H1 (cell line): Measurements from ENCODE around the gene NR3C2. TPM values are rescaled to one million over a fixed set of nuclear protein-coding genes. Genes with fewer than 3 reads are reported as not detected.

Source experiments
- BCL11A ChIP-seq, 2 experiments: IDR thresholded peaks; one replicate each; pipeline ENCODE4 v1.6.1; 2011; ENCODE audit warnings: low read depth in 2 of 2, low read length in 2 of 2, mild to moderate bottlenecking in 2 of 2
- CHD7 ChIP-seq: fragments of 300-600 bp; sonication (generic); IDR thresholded peaks from 2 replicates; pipeline ENCODE4 v1.7.1; 2012; ENCODE audit warnings: low read length, moderate library complexity, mild to moderate bottlenecking, inconsistent platforms; ENCODE audit not compliant: insufficient replicate concordance
- EGR1 ChIP-seq: IDR thresholded peaks from 2 replicates; pipeline ENCODE4 v1.6.1; 2011; ENCODE audit warnings: low read depth, low read length, borderline replicate concordance
- MAX ChIP-seq: IDR thresholded peaks from 2 replicates; pipeline ENCODE4 v1.6.1; 2012; ENCODE audit warnings: inconsistent platforms
- NANOG ChIP-seq: IDR thresholded peaks from 2 replicates; pipeline ENCODE4 v1.6.1; 2011; ENCODE audit warnings: low read length, low read depth, mild to moderate bottlenecking, inconsistent platforms; ENCODE audit not compliant: insufficient read depth, poor library complexity, severe bottlenecking
- RAD21 ChIP-seq, 2 experiments: IDR thresholded peaks in 1 of 2; conservative IDR thresholded peaks in 1 of 2; 2 replicates each; pipeline ENCODE4 v1.6.1; 2011; ENCODE audit warnings: low read depth in 2 of 2, low read length in 2 of 2, improper control_type of control experiment in 1 of 2, inconsistent platforms in 1 of 2, mild to moderate bottlenecking in 1 of 2, moderate library complexity in 1 of 2
- RXRA ChIP-seq: IDR thresholded peaks from 2 replicates; pipeline ENCODE4 v1.6.1; 2011; ENCODE audit warnings: low read depth, mild to moderate bottlenecking, low read length, moderate library complexity; ENCODE audit not compliant: insufficient read depth
- SUZ12 ChIP-seq: fragments of 200-600 bp; sonication (generic); IDR thresholded peaks from 2 replicates; pipeline ENCODE4 v1.6.1; 2012; ENCODE audit warnings: mild to moderate bottlenecking, inconsistent platforms, low read length, moderate library complexity, mixed read lengths
- TBP ChIP-seq: IDR thresholded peaks from 2 replicates; pipeline ENCODE4 v1.6.1; 2011; ENCODE audit warnings: low read depth, low read length, improper control_type of control experiment
- ZNF274 ChIP-seq: IDR thresholded peaks from 2 replicates; pipeline ENCODE4 v1.7.0; 2012; ENCODE audit warnings: low read length, borderline replicate concordance; ENCODE audit errors: extremely low read depth
- polyA plus RNA-seq, 7 experiments: library from polyadenylated mRNA; depleted of rRNA in 3 of 7; stranded (reverse) in 5 of 7; unstranded in 2 of 7; fragments of >200 nt in 5 of 7; fragments of 200-250 nt in 2 of 7; gene quantifications; 1 replicate in 5 of 7; 2 replicates in 1 of 7; 4 replicates in 1 of 7; pipeline versions ENCODE4 v1.2.1 to v1.2.3, GENCODE V29; 2011 to 2013; ENCODE audit warnings: missing spikeins in 2 of 7, mixed read lengths in 2 of 7
- total RNA-seq: library from RNA; stranded (reverse); fragmentation: NEBNext Ultra II Directional; extraction: Animal tissue kit (Norgen Biotek cat#: 25700); gene quantifications from 2 replicates; pipeline ENCODE4 v1.2.1, GENCODE V29; 2021

Gene NR3C2
- total and polyA plus RNA-seq, 2 of the 8 experiments (the other 6 are each of a cell fraction or from before 2014, with no cell fraction given): 0.80 to 3.9 TPM

GRCh38 chr4:148367756-148368155, 74.5 kb downstream of the NR3C2 start (continued):
- TF ChIP-seq CHD7 (no peak), BCL11A (IDR thresholded peaks at IDR 0.05; ENCODE audit: low read depth in 2 of 2, low read length in 2 of 2) (no peak), RAD21 (IDR thresholded peaks at IDR 0.05 in 1 of 2, conservative IDR thresholded peaks at IDR 0.05 in 1 of 2; ENCODE audit: low read depth in 2 of 2, low read length in 2 of 2) (no peak), TBP (no peak), SUZ12 (no peak), ZNF274 (no peak), RXRA (no peak), MAX (no peak), EGR1 (no peak), NANOG (no peak)
